ENCODE data around the gene PTPRG. TPM values are rescaled to one million over a fixed set of nuclear protein-coding genes. Genes with fewer than 3 reads are reported as not detected.

PTPRG gene
- total RNA-seq, 1 experiment from 2014 or later, result 69.3 TPM

GRCh38 chr3:61638741-61639140 lies 77.4 kb downstream of the PTPRG start:
- no peak overlapping the region for H2BK5ac ChIP-seq (ENCODE audit: insufficient read length, low read length)
- no peak overlapping the region for H3T11ph ChIP-seq (ENCODE audit: low read length)
- no peak overlapping the region for H4K91ac ChIP-seq (ENCODE audit: insufficient read length, low read depth, low read length)
- H3K27me3 ChIP-seq (ENCODE audit: insufficient read depth, low read length), result no peaks in the 10 kb centered on the region
- H3K9me3 ChIP-seq (ENCODE audit: control insufficient read depth, low read depth, low read length), result no peaks in the 10 kb centered on the region
- no peak for TF ChIP-seq CTCF (conservative IDR thresholded peaks at IDR 0.05)
- H3K23ac ChIP-seq (ENCODE audit: insufficient read length, low read depth, low read length), result no peak overlapping the region
- no peak overlapping the region for H3K4me3 Mint-ChIP-seq
- no peak overlapping the region for H3K56ac ChIP-seq (ENCODE audit: insufficient read length, low read depth, low read length)
- H4K5ac ChIP-seq (ENCODE audit: insufficient read length, low read depth, low read length), result no peak overlapping the region
- H3K4me2 ChIP-seq (ENCODE audit: insufficient read depth, insufficient read length, low read length), result no peak overlapping the region
- no peak overlapping the region for H3K9ac ChIP-seq (ENCODE audit: extremely low read depth, insufficient read length, low read length)
- H4K8ac ChIP-seq (replicated peaks; ENCODE audit: insufficient read length, low read depth, low read length), result no peak overlapping the region
- H2BK120ac ChIP-seq (ENCODE audit: low read depth, low read length, poor library complexity, severe bottlenecking), result no peak overlapping the region
- peaks cover 9 to 16% (median 15%) of the 10 kb centered on the region in 3 experiments for H3K36me3 Mint-ChIP-seq (ENCODE audit: insufficient read depth in 1 of 3, low read depth in 3 of 3)
- no peak for DNase-seq
- H3K14ac ChIP-seq (ENCODE audit: insufficient read depth, low read length), result no peak overlapping the region
- no CpG with 5 or more reads among the region's 1 CpG for WGBS (ENCODE audit: extremely low coverage, insufficient read length, low lambda C conversion rate)
- H2AFZ ChIP-seq (ENCODE audit: low read length), result no peak overlapping the region
- H4K20me1 ChIP-seq (ENCODE audit: control insufficient read depth, insufficient read depth, insufficient read length), result no peaks in the 10 kb centered on the region
- H2BK20ac ChIP-seq (ENCODE audit: low read depth, low read length, poor library complexity, severe bottlenecking), result no peak overlapping the region
- H2AK5ac ChIP-seq (ENCODE audit: insufficient read length, low read length), result no peak overlapping the region
- H3K4me1 Mint-ChIP-seq, result peaks cover 33 to 39% of the 10 kb centered on the region in 2 experiments
- H3K27ac ChIP-seq (ENCODE audit: insufficient read length, low read depth, low read length), result no peak overlapping the region
- no peak overlapping the region for H3K4ac ChIP-seq (ENCODE audit: low read depth, low read length)
- H2BK15ac ChIP-seq (ENCODE audit: low read depth, low read length), result no peak overlapping the region
- H3K9me3 Mint-ChIP-seq, result peaks cover 3 to 5% of the 10 kb centered on the region in 2 experiments; a peak in 4 of 5 replicates
- no peaks in the 10 kb centered on the region for H3K27me3 Mint-ChIP-seq (ENCODE audit: low read depth)
- H3K79me1 ChIP-seq (ENCODE audit: insufficient read depth, low read depth, low read length, poor library complexity, severe bottlenecking), result peaks cover 4% of the 10 kb centered on the region
- H3K4me1 ChIP-seq (ENCODE audit: insufficient read depth, low read length), result peaks cover 6% of the 10 kb centered on the region; the same call in 1 of the 2 replicates
- H2BK12ac ChIP-seq (ENCODE audit: insufficient read length, low read depth, low read length), result no peak overlapping the region
- H3K18ac ChIP-seq (ENCODE audit: insufficient read length, low read depth, low read length), result no peak overlapping the region
- H3K79me2 ChIP-seq (ENCODE audit: insufficient read depth, low read length), result peaks cover 55% of the 10 kb centered on the region; the same call in 1 of the 2 replicates
- no peak overlapping the region for H3K27ac Mint-ChIP-seq
- no peaks in the 10 kb centered on the region for H3K23me2 ChIP-seq (ENCODE audit: insufficient read length, low read depth, low read length, poor library complexity, severe bottlenecking)
